Effector memory CD4-positive, alpha-beta T cell (primary cell): ENCODE results near the gene STAT2.
"Not testable (repeated sequence)": the region's sequence is repeated elsewhere in the genome, so short reads cannot be mapped to it uniquely, and the experiment has no call there.

ENCODE experiments used
- DNase-seq, 3 donors: peaks; one replicate each; pipeline ENCODE4 v3.0.0-alpha.2; 2020
- H3K27ac ChIP-seq: 2 replicates; pipeline ENCODE4 v1.7.0; 2013; ENCODE audit warnings: mild to moderate bottlenecking, low read length, moderate library complexity; ENCODE audit not compliant: insufficient read depth, poor library complexity, severe bottlenecking
- H3K27me3 ChIP-seq: replicated peaks from 2 replicates; pipeline ENCODE4 v1.7.0; 2013; ENCODE audit warnings: mild to moderate bottlenecking, low read length; ENCODE audit not compliant: insufficient read depth, control insufficient read depth, poor library complexity, severe bottlenecking
- H3K36me3 ChIP-seq: 2 replicates; pipeline ENCODE4 v1.7.0; 2013; ENCODE audit warnings: mild to moderate bottlenecking, low read length, moderate library complexity; ENCODE audit not compliant: control insufficient read depth, insufficient read depth
- H3K4me1 ChIP-seq: 2 replicates; pipeline ENCODE4 v1.7.0; 2013; ENCODE audit warnings: low read length, mild to moderate bottlenecking; ENCODE audit not compliant: control insufficient read depth, insufficient read depth, poor library complexity, severe bottlenecking
- H3K4me3 ChIP-seq: 2 replicates; pipeline ENCODE4 v1.7.0; 2013; ENCODE audit warnings: low read length, low read depth, mild to moderate bottlenecking; ENCODE audit not compliant: insufficient read depth, poor library complexity, severe bottlenecking
- H3K9me3 ChIP-seq: 2 replicates; pipeline ENCODE4 v1.7.0; 2013; ENCODE audit warnings: mild to moderate bottlenecking, low read length, moderate library complexity; ENCODE audit not compliant: control insufficient read depth

The STAT2 gene

GRCh38 chr12:56341616-56342015 is 18.3 kb downstream of the STAT2 start:
- Histone ChIP-seq H3K4me3 (no peak overlapping the region), H3K4me1 (peaks cover 32% of the 10 kb centered on the region), H3K36me3 (peaks cover 30% of the 10 kb centered on the region), H3K27ac (peak overlapping the region; percentile 46), H3K9me3 (no peaks in the 10 kb centered on the region), H3K27me3 (no peaks in the 10 kb centered on the region)
- DNase-seq, result no peak

DNA sequence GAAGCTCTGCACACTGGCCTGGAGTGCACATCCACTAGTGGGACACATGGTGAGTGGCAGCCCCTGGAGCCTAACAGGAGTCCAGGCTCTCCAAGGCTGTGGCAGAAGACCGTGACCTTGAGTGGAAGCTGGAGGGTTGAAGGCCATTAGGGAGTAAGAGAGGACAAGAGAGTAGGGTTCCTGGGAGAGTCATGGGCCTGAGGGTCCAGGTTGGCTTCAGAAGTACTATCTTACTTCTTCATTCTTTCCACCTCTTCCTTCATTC is 20.8 kb downstream of the STAT2 start:
- Histone ChIP-seq H3K36me3 (peaks cover 20% of the 10 kb centered on the region), H3K4me1 (peaks cover 39% of the 10 kb centered on the region), H3K27me3 (no peaks in the 10 kb centered on the region), H3K9me3 (no peaks in the 10 kb centered on the region), H3K4me3 (peak overlapping the region; percentile 59), H3K27ac (peak overlapping the region; percentile 94)
- no peak for DNase-seq

DNA sequence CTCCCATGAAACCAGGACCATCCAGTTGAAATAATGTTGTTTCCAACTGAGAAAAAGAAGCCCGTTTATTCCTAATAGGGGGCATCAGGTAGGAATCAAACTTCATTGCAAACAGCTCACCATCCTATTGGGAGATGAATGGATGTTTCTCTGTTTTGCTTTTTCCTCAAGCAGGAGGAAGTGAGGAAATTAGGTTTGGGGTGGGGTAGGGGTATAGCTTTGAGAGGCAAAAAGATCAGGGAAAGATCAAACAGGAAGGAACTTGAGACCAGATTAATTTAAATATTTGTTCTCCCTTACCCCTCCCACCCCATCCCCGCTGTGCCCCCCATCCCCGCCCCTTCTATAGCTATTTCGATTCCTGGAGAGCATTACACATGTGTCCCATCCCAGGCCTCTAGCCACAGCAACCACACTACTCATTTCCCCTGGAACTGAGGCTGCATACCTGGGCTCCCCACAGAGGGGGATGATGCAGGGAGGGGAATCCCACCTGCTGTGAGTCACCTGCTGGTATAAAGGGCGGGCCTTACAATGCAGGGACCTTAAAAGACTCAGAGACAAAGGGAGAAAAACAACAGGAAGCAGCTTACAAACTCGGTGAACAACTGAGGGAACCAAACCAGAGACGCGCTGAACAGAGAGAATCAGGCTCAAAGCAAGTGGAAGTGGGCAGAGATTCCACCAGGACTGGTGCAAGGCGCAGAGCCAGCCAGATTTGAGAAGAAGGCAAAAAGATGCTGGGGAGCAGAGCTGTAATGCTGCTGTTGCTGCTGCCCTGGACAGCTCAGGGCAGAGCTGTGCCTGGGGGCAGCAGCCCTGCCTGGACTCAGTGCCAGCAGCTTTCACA is 21.4 kb downstream of the STAT2 start, which contains the start of gene IL23A:
IL23A (plus strand) TSS at position 577 of the 850 bp plus-strand sequence; CDS start at position 738, 161 bp downstream.
- peaks cover 14% of the 10 kb centered on the region for H3K36me3 ChIP-seq
- peak; percentile 82 to 91 (median 87) for DNase-seq
- H3K27me3 ChIP-seq, result no peaks in the 10 kb centered on the region
- no peaks in the 10 kb centered on the region for H3K9me3 ChIP-seq
- peak within 1 kb of the TSS; percentile 94 for H3K27ac ChIP-seq
- peak within 1 kb of the TSS; percentile 59 for H3K4me3 ChIP-seq
- peaks cover 39% of the 10 kb centered on the region for H3K4me1 ChIP-seq

DNA sequence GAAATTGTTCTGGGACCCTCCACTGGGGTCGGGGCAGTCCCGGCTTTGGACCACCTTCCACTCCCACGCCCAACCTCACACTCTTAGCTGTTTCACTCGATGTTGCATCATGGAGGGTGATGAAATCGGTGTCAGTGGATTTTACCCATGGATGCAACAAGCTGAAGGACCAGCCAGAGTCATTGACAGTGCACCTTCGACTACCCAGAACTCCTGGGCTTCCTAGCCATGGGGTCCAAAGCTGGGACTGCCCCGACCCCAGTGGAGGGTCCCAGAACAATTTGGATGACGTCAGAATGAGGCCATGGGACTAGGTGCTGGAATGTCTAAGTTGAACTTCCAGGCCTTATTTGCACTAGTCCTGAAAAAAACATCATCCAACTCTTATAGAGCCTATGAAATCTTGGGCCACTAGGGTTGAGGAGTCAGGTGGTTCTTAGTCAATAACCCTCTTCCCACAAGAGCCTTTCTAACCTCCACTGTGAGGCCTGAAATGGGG is 22.1 kb downstream of the STAT2 start:
- H3K9me3 ChIP-seq, result no peaks in the 10 kb centered on the region
- DNase-seq, result no peak
- H3K36me3 ChIP-seq, result peaks cover 7% of the 10 kb centered on the region
- H3K4me1 ChIP-seq, result peaks cover 47% of the 10 kb centered on the region
- H3K4me3 ChIP-seq, result no peak overlapping the region
- peak overlapping the region; percentile 94 for H3K27ac ChIP-seq
- H3K27me3 ChIP-seq, result no peaks in the 10 kb centered on the region

DNA sequence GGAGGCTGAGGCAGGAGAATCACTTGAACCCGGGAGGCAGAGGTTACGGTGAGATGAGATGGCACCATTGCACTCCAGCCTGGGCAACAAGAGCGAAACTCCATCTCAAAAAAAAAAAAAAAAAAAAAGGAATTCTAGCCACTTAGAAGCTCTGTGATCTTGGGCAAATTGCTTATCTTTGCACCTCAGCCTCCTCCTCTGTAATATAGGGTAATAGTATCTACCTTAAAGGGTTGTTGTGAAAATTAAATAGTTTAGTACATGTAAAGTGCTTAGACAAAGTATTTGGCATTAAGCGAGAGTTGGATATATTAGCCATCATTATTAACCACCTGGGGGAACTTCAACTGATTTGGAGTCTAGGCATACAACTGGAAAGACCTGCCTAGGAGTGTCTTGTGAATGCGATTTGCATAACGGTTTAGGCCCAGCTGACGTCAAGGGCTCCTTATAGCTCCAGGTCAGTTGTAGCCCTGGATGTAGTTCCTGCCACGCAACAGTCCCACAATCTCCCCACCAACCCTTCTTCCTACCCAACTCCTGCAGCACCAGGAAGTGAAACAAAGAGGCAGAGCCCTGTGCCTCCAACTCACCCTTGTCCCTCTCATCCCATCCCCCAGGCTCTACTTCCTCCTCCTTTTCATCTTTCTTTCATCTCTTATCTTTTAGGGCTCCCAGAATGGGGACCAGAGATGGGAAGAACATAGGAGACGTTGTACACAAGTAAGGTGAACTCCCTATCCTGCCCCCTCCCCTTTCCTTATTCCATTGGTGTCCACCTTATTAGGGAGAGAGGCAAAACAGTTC is 23.3 kb downstream of the STAT2 start:
- Histone ChIP-seq H3K27ac (no peak overlapping the region), H3K4me1 (peaks cover 51% of the 10 kb centered on the region), H3K4me3 (no peak overlapping the region), H3K9me3 (no peaks in the 10 kb centered on the region), H3K27me3 (no peaks in the 10 kb centered on the region), H3K36me3 (no peaks in the 10 kb centered on the region)
- no peak for DNase-seq

- H3K27me3 ChIP-seq, H3K4me3 ChIP-seq, H3K36me3 ChIP-seq, H3K9me3 ChIP-seq, H3K27ac ChIP-seq, DNase-seq: not testable (repeated sequence)
- peaks cover 44% of the 10 kb centered on the region for H3K4me1 ChIP-seq
These were observed 24.4 kb downstream of the STAT2 start for GRCh38 chr12:56335527-56335926.

DNA sequence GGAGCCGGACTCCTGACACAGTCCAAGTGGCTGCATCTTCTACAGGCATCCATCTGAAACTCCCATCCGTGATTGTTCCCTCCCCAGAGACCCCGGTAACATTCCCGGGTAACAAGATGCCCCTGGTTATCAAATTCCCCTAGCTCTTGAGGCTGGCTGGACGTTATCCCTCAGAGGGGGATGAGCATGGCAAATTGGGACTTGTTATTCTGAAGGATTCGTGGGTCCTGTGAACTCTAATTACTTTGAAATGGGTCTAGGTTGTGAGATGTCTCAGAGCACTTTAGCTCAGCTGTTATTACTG is 25.5 kb downstream of the STAT2 start:
- Histone ChIP-seq H3K27ac (peak overlapping the region; percentile 96), H3K4me1 (peaks cover 33% of the 10 kb centered on the region), H3K4me3 (peak overlapping the region; percentile 54), H3K36me3 (no peaks in the 10 kb centered on the region), H3K27me3 (no peaks in the 10 kb centered on the region), H3K9me3 (no peaks in the 10 kb centered on the region)
- no peak for DNase-seq

- H3K36me3 ChIP-seq, result no peaks in the 10 kb centered on the region
- H3K27ac ChIP-seq, result peak within 1 kb of the TSS; percentile 96
- H3K9me3 ChIP-seq, result no peaks in the 10 kb centered on the region
- DNase-seq, result peak; percentile 90 to 92 (median 90)
- no peaks in the 10 kb centered on the region for H3K27me3 ChIP-seq
- peaks cover 28% of the 10 kb centered on the region for H3K4me1 ChIP-seq
- peak within 1 kb of the TSS; percentile 54 for H3K4me3 ChIP-seq
These were observed 26.0 kb downstream of the STAT2 start, which contains the start of gene PAN2 for GRCh38 chr12:56333679-56334489. Gene PAN2 (minus strand): TSS chr12:56334000. CDS start chr12:56333094, 906 bp downstream.

GRCh38 chr12:56333197-56333678 is 26.7 kb downstream of the STAT2 start:
- Histone ChIP-seq H3K4me3 (peak overlapping the region; percentile 54), H3K27me3 (no peaks in the 10 kb centered on the region), H3K36me3 (peaks cover 5% of the 10 kb centered on the region), H3K27ac (peak overlapping the region; percentile 96), H3K9me3 (no peaks in the 10 kb centered on the region), H3K4me1 (peaks cover 24% of the 10 kb centered on the region)
- DNase-seq, result no peak
